Measurements from ENCODE around the gene NDUFAF7.
"Not testable (repeated sequence)": the region's sequence is repeated elsewhere in the genome, so short reads cannot be mapped to it uniquely, and the experiment has no call there.

Gene NDUFAF7

DNA sequence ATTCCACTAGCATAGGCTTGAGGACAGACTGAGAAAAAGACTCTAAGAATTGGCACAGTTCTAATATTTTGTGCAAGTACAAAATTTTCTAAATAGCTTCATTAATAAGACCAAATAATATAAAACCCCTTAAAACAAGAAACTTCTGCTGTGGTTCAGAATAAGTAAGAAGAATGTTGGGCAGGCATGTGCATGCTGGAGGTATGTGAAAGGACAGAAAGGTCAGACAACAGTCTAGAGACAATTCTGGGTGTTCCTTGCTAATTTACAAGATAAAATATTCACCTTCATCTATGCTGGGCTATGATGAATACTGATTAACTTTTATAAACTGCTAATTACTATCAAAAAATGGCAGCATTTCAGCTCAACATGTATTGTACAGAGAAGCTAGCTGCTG, 20.2 kb upstream of the NDUFAF7 start:
- no peak for DNase-seq
- Histone ChIP-seq H3K9me3 (peaks cover 6 to 29% (median 7%) of the 10 kb centered on the region in 3 donors), H3K4me3 (no peak overlapping the region), H3K27me3 (no peaks in the 10 kb centered on the region), H3K4me1 (no peaks in the 10 kb centered on the region), H3K27ac (no peak overlapping the region), H3K36me3 (peaks cover 87 to 98% (median 97%) of the 10 kb centered on the region in 3 donors)
- TF ChIP-seq, protein P1, sequence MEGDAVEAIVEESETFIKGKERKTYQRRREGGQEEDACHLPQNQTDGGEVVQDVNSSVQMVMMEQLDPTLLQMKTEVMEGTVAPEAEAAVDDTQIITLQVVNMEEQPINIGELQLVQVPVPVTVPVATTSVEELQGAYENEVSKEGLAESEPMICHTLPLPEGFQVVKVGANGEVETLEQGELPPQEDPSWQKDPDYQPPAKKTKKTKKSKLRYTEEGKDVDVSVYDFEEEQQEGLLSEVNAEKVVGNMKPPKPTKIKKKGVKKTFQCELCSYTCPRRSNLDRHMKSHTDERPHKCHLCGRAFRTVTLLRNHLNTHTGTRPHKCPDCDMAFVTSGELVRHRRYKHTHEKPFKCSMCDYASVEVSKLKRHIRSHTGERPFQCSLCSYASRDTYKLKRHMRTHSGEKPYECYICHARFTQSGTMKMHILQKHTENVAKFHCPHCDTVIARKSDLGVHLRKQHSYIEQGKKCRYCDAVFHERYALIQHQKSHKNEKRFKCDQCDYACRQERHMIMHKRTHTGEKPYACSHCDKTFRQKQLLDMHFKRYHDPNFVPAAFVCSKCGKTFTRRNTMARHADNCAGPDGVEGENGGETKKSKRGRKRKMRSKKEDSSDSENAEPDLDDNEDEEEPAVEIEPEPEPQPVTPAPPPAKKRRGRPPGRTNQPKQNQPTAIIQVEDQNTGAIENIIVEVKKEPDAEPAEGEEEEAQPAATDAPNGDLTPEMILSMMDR (IDR thresholded peaks at IDR 0.05) = no peak
- intact Hi-C loops (cut with DNase I; ENCODE audit: low total_unique reads) = no loop called here

DNA sequence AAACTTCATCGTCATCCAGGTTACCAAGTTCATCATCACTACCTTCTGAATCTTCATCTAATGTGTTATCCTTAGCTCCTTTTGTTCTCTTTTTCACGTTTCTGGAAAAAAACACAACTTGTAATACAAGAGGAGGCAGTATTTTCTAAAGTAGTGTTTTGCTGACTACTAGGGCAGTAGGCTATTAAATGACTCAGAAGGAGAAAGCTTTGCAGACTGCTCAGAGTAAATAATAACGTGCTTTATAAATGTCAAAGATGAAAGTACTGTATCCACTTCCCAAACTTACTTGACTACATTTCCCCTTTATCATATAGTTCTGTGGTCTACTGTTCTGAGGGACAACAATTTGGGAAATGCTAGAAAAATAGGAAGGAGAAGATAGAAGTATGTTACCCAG, 19.5 kb upstream of the NDUFAF7 start:
- Histone ChIP-seq H3K36me3 (peaks cover 85 to 98% (median 97%) of the 10 kb centered on the region in 3 donors), H3K27me3 (no peaks in the 10 kb centered on the region), H3K27ac (no peak overlapping the region), H3K4me1 (no peaks in the 10 kb centered on the region), H3K9me3 (peaks cover 5 to 29% (median 6%) of the 10 kb centered on the region in 3 donors), H3K4me3 (no peak overlapping the region)
- no peak for DNase-seq
- intact Hi-C loops (cut with DNase I; ENCODE audit: low total_unique reads) = no loop called here
- TF ChIP-seq, protein P1 (IDR thresholded peaks at IDR 0.05) = no peak

DNA sequence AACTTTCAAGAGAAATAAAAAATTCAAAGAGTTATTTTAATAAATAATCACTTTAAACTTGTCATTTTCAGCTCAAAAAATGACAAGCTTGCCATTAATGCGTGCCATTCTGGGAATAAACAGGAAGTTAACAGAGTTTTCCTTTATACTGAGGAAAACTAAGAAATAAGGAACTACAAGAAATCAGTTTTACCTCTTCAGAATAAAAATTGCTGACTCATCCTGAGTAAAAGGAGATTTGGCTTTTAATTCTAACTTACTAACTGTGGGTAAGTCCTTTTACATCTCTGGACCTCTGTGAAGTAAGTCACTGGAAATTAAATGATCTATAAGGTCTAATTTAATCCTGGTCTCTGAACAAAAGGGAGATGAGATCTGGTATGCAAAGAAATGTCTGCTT, 16.2 kb upstream of the NDUFAF7 start:
- intact Hi-C loops (cut with DNase I; ENCODE audit: low total_unique reads) = no loop called here
- Histone ChIP-seq H3K27me3 (no peaks in the 10 kb centered on the region), H3K36me3 (peaks cover 74 to 98% (median 80%) of the 10 kb centered on the region in 3 donors), H3K9me3 (peaks cover 0 to 2% (median 0%) of the 10 kb centered on the region in 3 donors), H3K27ac (no peak overlapping the region), H3K4me1 (no peaks in the 10 kb centered on the region), H3K4me3 (no peak overlapping the region)
- TF ChIP-seq, protein P1 (IDR thresholded peaks at IDR 0.05) = no peak
- no peak for DNase-seq

DNA sequence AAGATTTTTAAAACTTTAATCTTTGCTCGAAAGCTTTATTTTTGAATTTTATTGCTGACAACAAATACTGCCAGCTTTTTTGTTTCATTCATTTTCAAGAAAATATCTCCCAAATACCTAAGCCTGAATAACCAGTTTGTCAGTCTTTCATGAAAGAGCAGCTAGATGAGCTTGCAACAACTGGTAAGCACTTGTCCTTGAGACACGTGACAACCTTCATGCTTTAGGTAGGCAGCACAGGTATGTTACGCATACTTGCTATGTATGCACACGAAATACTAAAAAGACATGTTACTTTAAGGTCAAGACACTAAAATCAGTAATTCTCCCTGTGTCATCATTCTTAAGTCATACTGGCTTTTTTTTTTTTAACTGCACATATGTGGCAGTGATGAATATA, 12.4 kb upstream of the NDUFAF7 start:
- no peaks in the 10 kb centered on the region for H3K27me3 ChIP-seq
- H3K36me3 ChIP-seq = peaks cover 64 to 99% (median 65%) of the 10 kb centered on the region in 3 donors
- H3K4me1 ChIP-seq = no peaks in the 10 kb centered on the region
- no peak overlapping the region for H3K4me3 ChIP-seq
- H3K9me3 ChIP-seq = no peaks in the 10 kb centered on the region
- TF ChIP-seq, protein P1 (IDR thresholded peaks at IDR 0.05) = no peak
- H3K27ac ChIP-seq = no peak overlapping the region
- DNase-seq = no peak
- intact Hi-C loops (cut with DNase I; ENCODE audit: low total_unique reads) = no loop called here

DNA sequence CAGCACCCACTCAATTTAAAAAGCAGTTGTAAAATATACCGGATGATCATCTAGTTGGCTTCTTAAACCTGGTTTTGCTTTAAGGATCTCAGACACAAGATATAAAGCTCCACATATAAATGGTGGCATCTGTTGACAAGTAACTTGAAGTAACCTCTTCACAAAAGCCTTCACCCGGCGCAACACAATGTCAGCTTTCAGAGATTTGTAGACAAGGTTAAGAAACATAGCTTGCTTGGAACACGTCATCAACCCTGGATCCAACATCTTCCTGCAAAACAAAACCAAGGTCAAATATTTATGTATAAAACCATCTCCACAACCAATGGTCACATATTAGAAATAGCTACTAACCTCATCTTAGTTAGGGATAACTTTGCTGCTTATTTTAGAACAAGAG, 8.3 kb upstream of the NDUFAF7 start:
- H3K9me3 ChIP-seq = no peaks in the 10 kb centered on the region
- H3K36me3 ChIP-seq = peaks cover 46 to 74% (median 58%) of the 10 kb centered on the region in 3 donors
- DNase-seq = no peak
- H3K27me3 ChIP-seq = no peaks in the 10 kb centered on the region
- peaks cover 0 to 19% (median 0%) of the 10 kb centered on the region in 4 donors for H3K4me1 ChIP-seq
- intact Hi-C loops (cut with DNase I; ENCODE audit: low total_unique reads) = no loop called here
- no peak overlapping the region for H3K4me3 ChIP-seq
- TF ChIP-seq, protein P1 (IDR thresholded peaks at IDR 0.05) = no peak
- no peak overlapping the region for H3K27ac ChIP-seq

DNA sequence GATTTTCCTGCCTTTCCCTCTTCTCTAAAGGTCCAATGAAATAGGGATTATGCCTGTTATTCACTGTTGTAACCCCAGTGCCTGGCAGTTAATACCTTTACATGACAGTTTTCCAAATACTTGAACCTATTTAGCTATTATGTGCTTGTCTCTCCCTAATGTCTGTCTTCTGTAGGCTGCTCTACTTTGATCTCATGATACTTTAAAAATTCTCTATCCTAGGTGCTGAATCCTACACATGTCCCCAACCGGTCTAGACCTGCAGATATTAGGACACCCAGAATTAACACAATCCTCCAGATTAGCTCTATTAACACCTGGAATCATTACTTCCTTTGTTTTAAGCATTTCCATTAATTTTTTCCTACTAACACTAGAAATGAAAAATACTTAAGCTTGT, 7.4 kb upstream of the NDUFAF7 start:
- no peaks in the 10 kb centered on the region for H3K9me3 ChIP-seq
- peaks cover 0 to 22% (median 0%) of the 10 kb centered on the region in 4 donors for H3K4me1 ChIP-seq
- intact Hi-C loops (cut with DNase I; ENCODE audit: low total_unique reads) = no loop called here
- H3K27me3 ChIP-seq = no peaks in the 10 kb centered on the region
- no peak overlapping the region for H3K27ac ChIP-seq
- peaks cover 46 to 70% (median 53%) of the 10 kb centered on the region in 3 donors for H3K36me3 ChIP-seq
- DNase-seq = no peak
- no peak overlapping the region for H3K4me3 ChIP-seq
- TF ChIP-seq, protein P1 (IDR thresholded peaks at IDR 0.05) = no peak

DNA sequence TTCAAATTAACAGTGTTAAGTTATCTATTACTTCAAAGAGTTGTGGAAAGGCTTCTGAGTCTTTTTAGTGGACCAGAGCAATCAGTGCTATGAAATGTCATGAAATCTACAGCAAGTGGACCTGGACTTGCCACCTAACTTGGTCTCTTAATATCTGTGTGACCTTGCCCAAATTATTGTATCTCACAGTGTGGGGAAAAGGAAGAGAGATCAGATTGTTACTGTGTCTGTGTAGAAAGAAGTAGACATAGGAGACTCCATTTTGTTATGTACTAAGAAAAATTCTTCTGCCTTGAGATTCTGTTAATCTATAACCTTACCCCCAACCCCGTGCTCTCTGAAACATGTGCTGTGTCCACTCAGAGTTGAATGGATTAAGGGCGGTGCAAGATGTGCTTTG, 6.3 kb upstream of the NDUFAF7 start:
- intact Hi-C loops (cut with DNase I; ENCODE audit: low total_unique reads) = not testable (repeated sequence)

More for the DNA sequence above, 6.3 kb upstream of the NDUFAF7 start:
- peaks cover 37 to 59% (median 43%) of the 10 kb centered on the region in 3 donors for H3K36me3 ChIP-seq
- not testable (repeated sequence) for H3K4me3 ChIP-seq, DNase-seq, H3K9me3 ChIP-seq, H3K27me3 ChIP-seq, H3K27ac ChIP-seq
- H3K4me1 ChIP-seq = peaks cover 0 to 33% (median 9%) of the 10 kb centered on the region in 4 donors
